GM21381 (cell line): Measurements from ENCODE around the gene PPIE.
A peak's percentile ranks its signal among the peaks of the same experiment; 100 is the strongest.
"Not testable (repeated sequence)": the region's sequence is repeated elsewhere in the genome, so short reads cannot be mapped to it uniquely, and the experiment has no call there.

ENCODE experiments used
- ATAC-seq: cut with Tn5 transposase; IDR thresholded peaks from one replicate; pipeline ENCODE4 v1.9.1; 2021; ENCODE audit warnings: mild to moderate bottlenecking, moderate library complexity; ENCODE audit not compliant: unreplicated experiment

PPIE gene

DNA sequence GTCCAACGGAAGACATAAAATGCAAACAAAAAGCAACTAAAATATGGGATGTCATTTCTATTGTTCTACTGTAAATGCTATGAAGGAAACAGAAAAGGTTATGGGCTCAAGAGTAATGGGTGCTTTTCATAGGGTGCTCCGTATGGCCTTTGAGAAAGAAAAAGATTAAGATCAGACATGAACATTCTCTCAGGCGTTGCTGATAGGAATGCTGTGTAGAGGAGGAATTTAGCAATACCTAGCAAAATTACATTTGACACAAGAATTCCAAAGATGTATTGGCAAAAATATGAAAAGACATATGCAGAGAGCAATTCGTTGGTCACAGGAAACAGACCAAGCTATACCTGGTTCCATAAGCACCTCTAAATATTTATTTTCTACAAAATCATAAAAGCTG, 38.2 kb downstream of the PPIE start:
- no peak for ATAC-seq

DNA sequence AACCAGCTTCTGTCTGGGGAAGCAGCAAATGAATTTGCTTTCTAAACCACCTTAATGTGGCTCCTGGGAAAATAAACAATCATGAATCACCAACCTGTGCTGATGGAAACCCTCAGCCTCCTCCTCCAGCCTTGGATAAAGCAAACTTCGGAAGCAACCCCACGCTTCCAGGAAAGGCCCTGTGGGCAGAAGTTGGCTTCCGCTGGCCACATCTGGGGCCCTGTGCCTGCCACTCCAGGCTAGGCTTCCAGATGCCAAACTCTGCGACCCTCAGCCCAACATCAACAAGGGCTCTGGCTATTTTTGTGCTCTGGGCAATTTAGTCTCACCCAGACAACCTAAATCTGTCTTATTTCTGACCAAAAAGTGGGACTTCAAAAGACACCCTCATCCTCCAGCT, 38.6 kb downstream of the PPIE start:
- ATAC-seq = no peak

DNA sequence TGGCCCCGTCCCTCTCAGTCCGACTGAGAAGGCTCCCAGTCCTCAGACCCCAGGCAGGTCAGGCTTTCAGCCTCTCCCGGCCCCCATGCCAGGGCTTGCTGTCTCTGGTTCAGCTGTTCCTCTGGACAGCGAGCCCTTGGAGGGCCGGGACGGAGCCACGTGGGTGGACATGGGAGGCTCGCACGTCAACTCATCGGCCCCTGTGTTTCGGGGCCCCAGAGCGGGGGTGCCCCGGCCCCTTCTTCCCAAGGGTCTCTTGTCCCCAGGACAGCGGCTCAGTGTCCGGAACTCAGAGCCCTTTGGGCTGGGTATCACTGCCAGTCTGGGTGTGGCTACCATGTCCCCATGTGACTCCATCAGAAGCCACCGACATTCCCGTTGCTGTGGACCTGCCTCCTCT, 39.2 kb downstream of the PPIE start:
- not testable (repeated sequence) for ATAC-seq

DNA sequence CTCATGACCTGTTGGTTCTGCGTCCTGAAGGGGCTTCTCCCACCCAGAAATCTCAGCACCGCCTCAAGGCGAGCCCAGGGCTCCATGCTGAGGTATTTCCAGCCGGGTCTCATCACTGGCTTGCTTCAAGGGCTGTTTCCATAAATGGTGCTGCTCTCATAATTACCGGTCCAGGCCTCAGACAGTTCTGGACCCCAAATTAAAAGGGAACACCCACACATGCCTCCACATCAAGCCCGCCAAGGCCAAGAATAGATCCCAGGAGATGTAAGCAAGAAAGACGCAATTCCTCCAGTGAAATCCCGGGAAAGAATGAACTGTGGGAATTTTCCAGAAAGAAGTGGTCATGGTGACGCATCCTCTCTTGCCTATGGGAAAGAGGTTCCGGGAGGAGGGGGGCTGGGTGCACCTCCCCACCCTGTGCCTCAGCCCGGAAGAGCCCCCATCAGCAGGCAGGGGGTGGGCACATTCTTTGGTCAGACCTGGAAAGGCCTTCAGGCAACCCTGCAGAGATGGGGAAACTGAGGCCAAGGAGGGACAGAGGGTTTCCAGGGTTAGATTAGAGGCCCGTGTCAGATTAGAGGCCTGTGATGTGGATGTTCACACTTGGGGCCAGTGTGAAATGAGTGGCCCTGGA, 39.9 kb downstream of the PPIE start:
- ATAC-seq = not testable (repeated sequence)

DNA sequence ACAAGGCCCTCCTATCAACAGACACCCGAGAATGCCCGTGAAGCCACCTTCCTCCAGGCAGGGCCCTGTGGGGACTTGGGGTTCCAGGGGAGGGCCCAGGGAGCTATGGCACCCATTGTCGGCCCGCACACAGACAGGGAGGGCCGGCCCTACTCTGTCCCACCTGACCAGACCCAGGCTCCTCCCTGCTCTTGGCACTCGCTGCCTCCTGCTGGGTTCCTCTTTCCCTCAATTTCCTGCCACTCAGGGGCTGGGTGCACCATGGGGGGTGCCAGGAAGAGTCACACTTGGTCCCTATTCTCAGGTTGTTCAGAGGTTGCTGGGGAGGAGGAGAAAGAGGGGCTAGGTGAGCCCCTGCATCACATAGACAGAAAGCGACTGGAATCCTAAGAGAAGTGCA, 40.5 kb downstream of the PPIE start:
- ATAC-seq = no peak

DNA sequence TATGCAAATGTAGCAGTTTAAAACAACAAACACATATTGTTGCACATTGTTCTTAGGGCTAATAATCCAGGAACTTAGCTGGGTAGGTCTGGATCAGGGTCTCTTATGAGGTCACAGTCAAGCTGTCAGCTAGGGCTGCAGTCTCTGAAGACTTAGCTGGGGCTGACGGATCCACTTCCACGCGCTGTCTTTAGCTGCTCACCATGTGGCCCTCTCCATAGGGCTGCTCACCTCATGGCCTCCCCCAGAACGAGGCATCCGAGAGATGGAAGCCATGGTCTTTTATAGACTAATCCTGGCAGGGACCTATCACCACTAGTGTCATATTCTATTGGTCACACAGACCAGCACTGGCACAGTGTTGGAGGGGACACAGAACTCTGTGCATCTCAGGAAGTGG, 41.1 kb downstream of the PPIE start:
- ATAC-seq = no peak

DNA sequence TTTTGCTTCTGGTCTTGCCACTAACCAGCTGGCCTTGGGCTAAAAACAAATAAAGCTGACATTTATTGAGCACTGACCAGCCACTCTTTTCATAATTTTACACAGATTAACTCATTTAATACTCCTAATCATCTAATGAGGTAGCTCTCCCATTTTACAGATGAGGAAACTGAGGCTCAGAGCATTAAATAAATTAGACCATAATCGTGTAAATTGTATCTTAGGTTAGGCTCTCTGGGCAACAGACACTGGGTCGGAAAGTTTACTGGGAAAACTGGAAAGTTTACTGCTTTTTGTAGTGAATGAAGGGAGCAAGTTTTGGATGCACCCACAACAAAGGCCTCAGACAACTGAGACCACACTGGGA, 42.6 kb downstream of the PPIE start:
- ATAC-seq = no peak

DNA sequence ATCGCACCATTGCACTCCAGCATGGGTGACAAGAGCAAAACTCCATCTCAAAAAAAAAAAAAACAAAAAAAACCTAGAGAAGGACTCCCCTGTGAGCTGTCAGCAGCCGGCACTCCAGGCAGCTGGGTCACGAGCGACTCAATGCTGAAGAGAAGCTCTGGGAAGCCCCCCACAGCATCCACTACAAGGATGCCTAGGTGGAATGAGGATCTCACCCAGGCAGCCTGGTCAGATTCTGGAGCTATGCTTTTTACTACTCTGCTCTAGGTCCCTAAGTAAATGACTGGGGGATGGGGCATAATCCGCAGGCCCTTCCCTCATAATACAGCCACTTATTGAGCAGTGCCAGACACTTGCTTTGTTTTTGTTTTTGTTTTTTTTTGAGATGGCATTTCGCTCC, 43.4 kb downstream of the PPIE start:
- no peak for ATAC-seq

DNA sequence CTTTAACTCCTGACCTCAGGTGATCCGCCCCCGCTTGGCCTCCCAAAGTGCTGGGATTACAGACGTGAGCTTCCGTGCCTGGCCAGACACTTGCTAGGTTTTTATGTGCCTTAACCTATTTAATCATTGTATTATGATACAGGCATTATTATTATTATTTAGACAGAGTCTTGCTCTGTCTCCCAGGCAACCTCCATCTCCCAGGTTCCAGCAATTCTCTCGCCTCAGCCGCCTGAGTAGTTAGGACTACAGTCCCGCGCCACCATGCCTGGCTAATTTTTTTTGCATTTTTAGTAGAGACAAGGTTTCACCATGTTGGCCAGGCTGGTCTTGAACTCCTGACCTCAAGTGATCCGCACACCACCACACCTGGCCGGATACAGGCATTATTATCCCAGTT, 44.0 kb downstream of the PPIE start:
- ATAC-seq = not testable (repeated sequence)

DNA sequence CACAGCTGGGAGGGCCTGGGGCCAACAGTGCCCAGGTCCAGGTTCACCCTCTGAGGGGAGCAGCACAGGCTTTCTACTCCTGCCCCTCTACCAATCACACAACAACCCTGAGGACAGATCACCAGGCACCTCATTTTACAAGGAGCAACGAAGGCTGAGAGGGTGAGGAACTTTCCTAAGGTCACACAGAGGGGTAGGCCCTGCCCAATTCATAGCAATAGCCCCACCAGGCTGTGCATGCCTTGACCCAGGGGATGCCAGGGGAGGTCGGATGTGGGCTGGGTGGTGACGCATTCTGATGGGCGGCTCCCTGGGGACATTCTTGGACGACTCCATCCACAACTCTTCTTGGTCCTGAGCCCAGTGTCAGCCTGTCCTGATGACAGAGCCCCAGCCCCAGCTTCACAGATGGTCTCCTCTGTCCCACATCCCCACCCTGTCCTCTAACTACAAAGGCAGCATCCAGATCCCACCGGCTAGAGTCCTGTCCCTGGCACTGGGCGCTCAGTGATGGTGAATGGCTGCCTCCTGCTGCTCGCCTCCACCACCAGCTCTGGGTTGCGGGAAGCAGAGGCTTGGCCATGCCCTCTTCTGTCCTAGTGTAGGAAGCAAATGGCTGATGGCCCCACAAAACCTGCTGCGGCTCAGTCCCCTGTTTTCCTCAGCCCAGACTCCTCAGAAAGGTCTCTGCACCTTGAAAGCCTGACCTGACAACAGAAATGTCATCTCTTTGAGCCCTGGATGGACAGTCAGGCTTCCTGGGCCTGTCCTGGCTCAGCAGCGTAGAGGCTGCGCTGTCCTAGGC, 47.8 kb downstream of the PPIE start:
- ATAC-seq = not testable (repeated sequence)

DNA sequence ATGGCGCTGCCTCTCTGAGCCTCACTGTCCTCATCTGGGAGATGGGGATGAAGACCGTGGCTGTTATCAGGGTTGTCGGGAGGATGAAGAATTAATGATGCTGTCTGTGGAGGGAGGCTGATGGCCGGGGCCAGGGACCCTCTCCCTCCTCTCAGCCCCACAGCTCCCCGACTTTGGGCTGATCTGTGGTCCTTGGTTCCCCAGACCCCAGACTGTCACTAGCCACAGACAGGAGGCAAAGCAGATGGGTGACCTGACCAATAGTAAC, 48.4 kb downstream of the PPIE start:
- ATAC-seq = not testable (repeated sequence)

DNA sequence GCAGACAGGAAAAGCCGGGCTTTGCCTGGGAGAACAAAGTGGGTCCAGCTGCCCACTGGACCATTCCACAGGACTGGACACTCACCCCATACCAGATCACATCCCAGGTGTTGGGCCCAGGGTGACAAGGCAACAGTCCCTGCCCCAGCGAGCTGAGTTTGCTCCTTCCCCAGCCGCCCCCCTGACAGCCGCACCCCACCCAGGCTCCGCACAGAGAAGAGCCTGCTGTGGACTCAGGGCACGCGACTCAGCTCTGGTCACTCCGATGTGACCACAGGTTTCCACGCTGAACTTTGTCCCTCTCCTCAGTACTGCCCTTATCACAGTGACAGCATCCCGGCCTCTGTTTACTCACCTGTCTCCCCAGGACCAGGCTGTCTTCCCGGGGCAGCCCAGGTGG, 48.8 kb downstream of the PPIE start:
- no peak for ATAC-seq

DNA sequence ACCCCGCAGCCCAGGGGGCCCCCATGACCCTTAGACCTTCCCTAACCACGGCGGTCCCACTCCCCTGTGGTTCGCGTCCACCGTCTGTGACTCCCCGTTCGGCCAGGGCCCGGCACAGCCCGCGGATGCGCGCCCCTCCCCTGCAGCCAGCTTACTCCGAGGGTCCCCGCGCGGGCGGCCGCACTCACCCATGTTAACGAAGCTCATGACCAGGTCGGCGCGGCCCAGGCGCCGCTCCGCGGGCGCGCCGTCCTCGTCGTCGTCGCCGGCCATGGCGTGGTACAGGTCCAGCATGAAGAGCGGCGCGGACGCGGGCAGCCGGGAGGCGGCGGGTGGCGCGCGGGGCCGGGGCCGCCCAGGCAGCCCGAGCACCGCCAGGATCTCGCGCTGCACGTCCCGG, 49.3 kb downstream of the PPIE start:
- not testable (repeated sequence) for ATAC-seq

DNA sequence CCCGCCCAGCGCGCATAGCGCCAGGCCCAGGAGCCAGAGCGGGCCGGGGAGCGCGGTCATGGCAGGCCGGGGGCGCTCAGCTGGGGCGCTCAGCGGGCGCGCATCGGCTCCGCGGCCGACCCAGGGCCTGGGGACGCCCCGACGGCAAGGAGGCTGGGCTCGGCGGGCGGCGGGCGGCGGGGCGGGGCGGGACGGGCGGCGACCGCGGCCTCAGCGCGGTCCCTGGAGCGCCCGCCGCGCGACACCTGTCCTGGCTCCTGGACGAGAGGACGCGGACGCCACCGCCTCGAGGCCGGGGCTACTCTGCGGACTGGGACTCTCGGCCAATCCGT, 49.7 kb downstream of the PPIE start:
- ATAC-seq = no peak

DNA sequence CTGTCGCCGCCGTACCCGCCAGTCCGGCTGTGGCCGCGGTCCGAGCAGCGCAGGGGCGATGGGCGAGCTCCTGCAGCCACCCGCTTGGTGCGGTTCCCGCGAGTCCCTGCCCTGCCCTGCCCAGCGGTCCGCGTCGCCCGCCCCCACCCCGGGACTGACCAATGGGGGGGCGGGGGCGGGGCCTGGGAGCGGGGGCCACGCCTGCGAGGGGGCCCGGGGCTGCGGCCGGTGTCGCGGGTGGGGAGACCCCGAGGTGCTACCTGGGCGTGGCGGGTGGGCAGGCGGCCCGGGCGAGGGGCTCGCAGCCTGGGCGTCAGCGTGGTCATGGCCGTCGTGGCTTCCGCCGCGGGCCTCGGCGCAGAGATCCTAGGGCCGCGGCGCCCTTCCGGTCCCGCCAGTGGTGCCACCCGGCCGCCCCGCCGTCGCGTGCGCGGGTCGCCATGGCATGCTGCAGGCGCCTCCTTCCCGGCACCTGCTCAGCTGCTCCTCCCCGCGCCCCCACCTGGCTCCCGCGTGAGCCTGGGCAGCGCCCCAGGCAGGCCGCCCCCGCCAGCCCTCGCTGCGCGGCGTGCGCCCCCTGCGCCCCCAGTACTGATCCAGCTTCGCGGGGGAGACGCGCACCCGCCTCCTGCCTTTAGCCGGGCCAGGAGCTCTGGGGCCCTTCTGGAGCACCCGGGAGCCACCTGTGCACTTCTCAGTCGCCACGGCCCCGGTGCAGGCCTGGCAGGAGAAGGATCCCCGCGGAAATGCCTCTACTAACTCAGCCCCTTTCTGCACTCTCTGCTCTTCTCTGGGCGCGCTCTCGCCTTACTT, 50.3 kb downstream of the PPIE start, which contains the start of gene BMP8B:
BMP8B (minus strand) TSS at position 108 of the 813 bp plus-strand sequence. CDS start 380 bp downstream, outside the sequence.
- ATAC-seq = peak; percentile 64

DNA sequence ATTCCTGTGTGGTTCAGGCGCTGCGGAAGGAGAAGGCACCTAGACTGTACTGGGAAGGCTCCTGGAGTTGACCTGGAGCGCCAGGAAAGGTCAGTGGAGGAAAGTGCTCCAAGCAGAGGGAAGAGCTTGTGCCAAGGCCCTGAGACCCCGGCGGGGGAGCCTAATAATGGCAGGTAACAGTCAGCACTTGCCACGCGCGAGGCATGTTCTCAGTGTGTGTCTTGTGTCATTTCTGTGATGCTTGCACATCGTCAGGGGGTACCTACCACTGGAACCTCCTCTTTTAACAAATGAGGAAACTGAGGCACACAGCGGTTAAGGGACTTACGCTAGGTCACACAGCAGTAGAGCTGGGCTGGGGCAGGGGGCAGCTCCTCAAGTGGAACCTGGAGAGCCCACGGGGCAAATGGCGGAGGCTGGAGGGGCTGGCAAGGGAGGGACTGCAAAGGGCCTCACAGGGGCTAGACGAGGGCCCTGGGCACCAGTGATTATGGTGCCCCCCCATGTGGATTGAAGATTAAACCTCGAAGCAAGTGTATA, 51.0 kb downstream of the PPIE start:
- no peak for ATAC-seq

DNA sequence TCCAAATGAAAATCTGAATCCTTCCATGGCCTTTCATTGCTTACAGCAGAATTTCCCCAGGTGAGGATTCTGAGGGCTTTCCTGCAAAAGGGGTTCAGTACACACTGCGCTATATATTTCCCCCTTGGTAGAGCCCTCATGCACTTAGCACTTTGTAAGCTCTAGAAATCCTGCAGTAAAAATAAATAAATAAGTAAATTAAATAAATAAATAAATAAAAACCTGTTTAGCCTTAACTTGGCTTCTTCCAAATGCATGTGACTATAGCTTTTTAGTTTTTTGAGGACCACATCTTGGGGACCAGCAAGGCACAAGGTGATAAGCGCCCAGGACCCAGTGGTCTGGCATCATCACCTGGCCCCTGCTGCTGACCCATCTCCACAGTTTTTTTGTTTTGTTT, 53.2 kb downstream of the PPIE start:
- ATAC-seq = no peak

DNA sequence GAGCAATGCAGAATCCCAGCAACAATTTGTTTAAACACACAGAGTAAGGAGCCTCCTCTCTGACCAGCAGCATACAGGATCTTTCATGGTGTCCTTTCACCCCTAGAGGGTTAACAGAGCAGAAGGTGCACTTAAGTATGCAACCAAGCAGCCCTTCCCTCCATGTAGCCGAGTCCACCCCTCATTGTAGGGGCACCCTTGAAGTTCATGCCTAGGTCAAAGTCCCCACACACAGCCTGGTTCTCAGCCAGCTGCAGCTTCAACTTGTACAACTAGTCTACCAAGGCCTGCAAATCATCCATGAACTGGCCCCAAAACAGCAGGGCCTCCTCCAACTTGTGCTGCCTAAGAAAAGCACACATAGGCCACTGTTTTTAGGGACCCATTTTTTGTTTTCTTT, 57.0 kb downstream of the PPIE start:
- ATAC-seq = no peak

DNA sequence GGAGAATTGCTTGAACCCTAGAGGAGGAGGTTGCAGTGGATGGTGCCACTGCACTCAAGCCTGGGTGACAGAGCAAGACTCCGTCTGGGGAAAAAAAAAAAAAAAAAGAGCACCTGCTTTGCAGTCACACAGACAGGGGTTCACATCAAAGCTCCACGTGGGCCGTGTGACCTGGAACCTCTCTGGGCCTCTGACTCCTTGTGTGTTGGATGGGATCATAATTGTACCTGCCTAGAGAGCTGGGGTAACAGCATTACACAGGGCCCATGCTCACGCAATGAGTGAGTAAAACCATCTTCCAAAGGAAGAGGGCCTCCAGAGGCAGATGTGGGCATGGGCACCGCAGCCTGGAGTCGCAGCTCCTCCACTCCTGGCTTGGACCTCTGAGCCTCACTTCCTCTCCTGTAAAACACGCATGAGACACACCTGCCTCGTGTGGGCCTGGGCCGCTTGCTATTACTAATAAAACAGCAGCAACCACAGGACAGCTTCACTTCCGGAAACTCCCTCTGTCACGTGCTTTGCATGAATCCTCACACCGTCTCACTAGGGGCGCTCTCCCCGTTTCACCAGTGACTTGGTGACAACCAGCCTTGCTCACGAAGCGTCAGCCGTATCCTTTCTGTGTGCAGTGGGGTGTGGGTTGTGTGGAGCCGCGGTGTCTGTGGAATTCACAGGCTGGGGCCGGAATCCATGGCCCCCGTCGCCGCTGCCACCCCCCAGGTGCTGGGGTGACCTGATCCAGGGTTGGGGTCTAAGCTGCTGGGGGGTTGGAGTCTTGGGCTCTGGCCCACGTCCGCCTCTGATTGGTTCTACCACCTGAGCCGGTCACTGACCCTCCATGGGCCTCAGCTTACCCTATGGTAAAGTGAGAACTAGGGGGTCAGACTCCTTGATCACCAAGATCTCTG, 60.4 kb downstream of the PPIE start:
- ATAC-seq = peak; percentile 81

DNA sequence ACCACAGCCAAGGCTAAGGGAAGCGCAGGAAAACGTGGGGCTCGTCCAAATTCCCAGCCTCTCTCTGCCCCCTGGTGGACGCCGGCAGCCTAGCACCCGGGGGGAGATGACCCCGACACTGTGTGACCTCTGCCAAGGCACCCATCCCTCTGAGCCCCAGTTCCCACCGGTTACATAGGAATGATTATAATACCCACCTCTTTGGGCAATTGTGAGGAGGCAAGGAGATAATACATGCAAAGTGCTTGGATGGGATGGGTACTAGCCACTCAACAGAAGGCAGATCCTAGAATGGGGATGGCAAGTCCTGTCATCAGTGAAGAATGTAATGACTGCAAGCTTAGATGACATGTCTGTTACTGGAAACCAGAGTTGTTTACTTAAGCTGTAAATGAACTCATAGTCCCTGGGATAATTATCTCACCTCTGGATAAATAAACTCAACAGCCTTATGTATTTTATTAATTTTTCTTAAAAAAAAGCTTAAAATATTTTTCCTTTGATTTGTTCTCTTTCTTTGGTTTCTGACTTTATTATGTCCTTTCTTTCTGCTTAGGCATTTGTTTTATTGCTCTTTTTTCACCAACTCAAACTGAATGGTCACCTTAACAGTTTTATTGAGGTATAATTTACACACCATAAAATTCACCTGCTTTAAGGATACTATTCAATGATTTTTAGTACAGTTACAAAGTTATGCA, 61.2 kb downstream of the PPIE start:
- ATAC-seq = peak; percentile 49
